Gastrocnemius medialis (tissue), 4 donors: ENCODE results near the gene ACYP2. TPM values are rescaled to one million over a fixed set of nuclear protein-coding genes. Genes with fewer than 3 reads are reported as not detected.
A peak's percentile ranks its signal among the peaks of the same experiment; 100 is the strongest.

Source experiments
- ATAC-seq, 2 donors: fragments of 150-250 bp; one replicate each; pipeline ENCODE4 v1.9.1; 2016
- DNase-seq, 2 donors: peaks; one replicate each; pipeline ENCODE4 v3.0.0-alpha.2; 2019
- H3K27ac ChIP-seq, 4 donors: fragments of 200-600 bp; sonication (generic); 1 replicate in 1 of 4; 2 replicates in 3 of 4; pipeline ENCODE4 v1.5.1; 2016 to 2018; ENCODE audit warnings: mild to moderate bottlenecking in 2 of 4, moderate library complexity in 1 of 4
- H3K27me3 ChIP-seq, 3 donors: fragments of 200-600 bp; sonication (generic) in 2 of 3; 1 replicate in 1 of 3; 2 replicates in 2 of 3; pipeline versions ENCODE4 v1.5.1 to v1.6.0; 2016 to 2019; ENCODE audit warnings: mild to moderate bottlenecking in 1 of 3, moderate library complexity in 1 of 3
- H3K36me3 ChIP-seq, 2 donors: fragments of 200-600 bp; sonication (generic) in 1 of 2; one replicate each; pipeline ENCODE4 v1.5.1; 2017 to 2018
- H3K4me1 ChIP-seq, 2 donors: fragments of 200-600 bp; sonication (generic) in 1 of 2; one replicate each; pipeline ENCODE4 v1.5.1; 2016 to 2017; ENCODE audit warnings: mild to moderate bottlenecking in 2 of 2
- H3K4me3 ChIP-seq, 4 donors: fragments of 200-600 bp; sonication (generic) in 3 of 4; 1 replicate in 1 of 4; 2 replicates in 3 of 4; pipeline ENCODE4 v1.5.1; 2016 to 2019; ENCODE audit warnings: mild to moderate bottlenecking in 2 of 4
- H3K9me3 ChIP-seq, 3 donors: fragments of 200-600 bp; sonication (generic) in 2 of 3; 1 replicate in 1 of 3; 2 replicates in 2 of 3; pipeline ENCODE4 v1.5.1; 2016 to 2019
- CTCF ChIP-seq, 5 experiments: fragments of 450-650 bp in 3 of 5; fragments of 200-600 bp in 2 of 5; sonication (generic) in 2 of 5; IDR thresholded peaks in 4 of 5; conservative IDR thresholded peaks in 1 of 5; 1 replicate in 4 of 5; 2 replicates in 1 of 5; pipeline ENCODE4 v1.5.1; 2016 to 2019; ENCODE audit warnings: antibody characterized with exemption in 5 of 5, mild to moderate bottlenecking in 3 of 5, moderate library complexity in 3 of 5
- POLR2A ChIP-seq, 2 donors: fragments of 450-650 bp; IDR thresholded peaks; one replicate each; pipeline ENCODE4 v1.6.1; 2017; ENCODE audit warnings: antibody characterized with exemption in 2 of 2, mild to moderate bottlenecking in 2 of 2, moderate library complexity in 2 of 2
- in situ Hi-C, 4 donors: fragments of 200-750 bp; cut with MboI; loops; one replicate each; pipeline versions ENCODE4 v1.15.0 to v1.8.0; 2017; ENCODE audit warnings: low sequenced_read_pairs in 4 of 4
- intact Hi-C: fragments of 100-400 bp; cut with DNase I; formaldehyde crosslinking; loops from one replicate; pipeline ENCODE4 v1.15.1; 2023; ENCODE audit warnings: low total_unique reads
- total RNA-seq, 4 donors: library from RNA; depleted of rRNA; stranded (reverse); fragments of >200 nt; gene quantifications; one replicate each; pipeline versions ENCODE4 v1.1.0 to v1.2.3, GENCODE V29; 2016

The ACYP2 gene
- total RNA-seq, 4 donors from 2014 or later: 52.9 to 121 (median 107) TPM

- Histone ChIP-seq H3K27ac (no peak overlapping the region), H3K4me3 (no peak overlapping the region), H3K9me3 (no peaks in the 10 kb centered on the region), H3K36me3 (no peaks in the 10 kb centered on the region), H3K27me3 (no peaks in the 10 kb centered on the region), H3K4me1 (no peaks in the 10 kb centered on the region)
- TF ChIP-seq CTCF (IDR thresholded peaks at IDR 0.05 in 4 of 5, conservative IDR thresholded peaks at IDR 0.05 in 1 of 5): no peak
- TF ChIP-seq POLR2A (IDR thresholded peaks at IDR 0.05): no peak
- ATAC-seq: no peak
- in situ Hi-C loops (no loop called here), intact Hi-C loops (no loop called here)
- DNase-seq: no peak
Measured at GRCh38 chr2:54081574-54081973, 33.8 kb upstream of the ACYP2 start.

DNA sequence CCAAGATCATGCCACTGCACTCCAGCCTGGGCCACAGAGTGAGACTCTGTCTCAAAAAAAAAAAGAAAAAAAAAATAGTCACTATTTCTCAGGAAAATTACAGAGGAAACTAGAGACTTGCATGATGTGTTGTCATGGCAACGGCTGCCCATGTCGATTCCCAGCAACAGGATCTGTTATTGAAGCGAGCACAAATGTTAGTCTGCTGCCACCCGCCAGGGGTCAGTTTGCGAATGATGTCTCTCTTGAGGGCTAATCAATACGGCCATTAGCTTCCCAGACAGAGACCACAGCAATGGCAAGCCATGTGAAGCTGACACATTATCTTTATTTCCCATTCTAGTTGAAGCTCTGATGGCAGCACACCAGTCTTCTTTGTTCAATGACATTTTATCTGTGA lies 32.4 kb upstream of the ACYP2 start:
- H3K27ac ChIP-seq: no peak overlapping the region
- no peaks in the 10 kb centered on the region for H3K36me3 ChIP-seq
- no peaks in the 10 kb centered on the region for H3K9me3 ChIP-seq
- no peaks in the 10 kb centered on the region for H3K4me1 ChIP-seq
- DNase-seq: no peak
- H3K27me3 ChIP-seq: no peaks in the 10 kb centered on the region
- TF ChIP-seq POLR2A (IDR thresholded peaks at IDR 0.05): no peak
- no peak for TF ChIP-seq CTCF (IDR thresholded peaks at IDR 0.05 in 4 of 5, conservative IDR thresholded peaks at IDR 0.05 in 1 of 5)
- intact Hi-C loops (no loop called here), in situ Hi-C loops (no loop called here)
- no peak for ATAC-seq
- no peak overlapping the region for H3K4me3 ChIP-seq

- H3K27me3 ChIP-seq: no peaks in the 10 kb centered on the region
- no peaks in the 10 kb centered on the region for H3K4me1 ChIP-seq
- no peak for ATAC-seq
- no peaks in the 10 kb centered on the region for H3K36me3 ChIP-seq
- in situ Hi-C loops: no loop called here
- no peaks in the 10 kb centered on the region for H3K9me3 ChIP-seq
- no peak overlapping the region for H3K4me3 ChIP-seq
- H3K27ac ChIP-seq: no peak overlapping the region
- DNase-seq: no peak
- TF ChIP-seq POLR2A (IDR thresholded peaks at IDR 0.05): no peak
- TF ChIP-seq CTCF (IDR thresholded peaks at IDR 0.05 in 4 of 5, conservative IDR thresholded peaks at IDR 0.05 in 1 of 5): no peak
- intact Hi-C loops: no loop called here
Measured at GRCh38 chr2:54083445-54083844, 32.0 kb upstream of the ACYP2 start.

GRCh38 chr2:54084600-54084999 lies 30.8 kb upstream of the ACYP2 start:
- DNase-seq (no peak), ATAC-seq (peak; percentile 48 to 63)
- no peak overlapping the region for H3K4me3 ChIP-seq
- no peaks in the 10 kb centered on the region for H3K36me3 ChIP-seq
- no peaks in the 10 kb centered on the region for H3K4me1 ChIP-seq
- no peaks in the 10 kb centered on the region for H3K27me3 ChIP-seq
- in situ Hi-C loops: no loop called here
- H3K27ac ChIP-seq: no peak overlapping the region
- intact Hi-C loops: no loop called here
- TF ChIP-seq CTCF (IDR thresholded peaks at IDR 0.05 in 4 of 5, conservative IDR thresholded peaks at IDR 0.05 in 1 of 5) (peak in 3 of 5 experiments; percentile 3 to 45 (median 36)), POLR2A (IDR thresholded peaks at IDR 0.05) (no peak)
- H3K9me3 ChIP-seq: no peaks in the 10 kb centered on the region

DNA sequence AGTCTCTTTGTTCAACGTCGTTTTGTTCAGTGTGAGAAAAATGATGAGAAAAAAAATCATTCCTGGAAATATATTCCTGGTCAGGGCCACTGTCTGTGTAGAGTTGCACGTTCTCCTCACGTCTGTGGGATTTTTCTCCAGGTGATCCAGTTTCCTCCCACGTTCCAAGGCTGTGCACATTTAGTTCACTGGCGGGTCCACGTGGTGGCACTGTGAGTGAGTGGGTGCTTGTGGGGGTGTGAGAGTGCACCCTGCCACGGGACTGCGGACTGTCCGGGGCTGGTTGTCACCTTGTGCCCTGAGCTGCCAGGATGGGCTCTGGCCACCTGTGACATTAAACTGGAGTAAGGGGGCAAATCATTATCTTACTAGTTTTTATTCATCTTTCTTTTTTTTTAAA lies 30.3 kb upstream of the ACYP2 start:
- H3K27ac ChIP-seq: no peak overlapping the region
- no peak overlapping the region for H3K4me3 ChIP-seq
- H3K27me3 ChIP-seq: no peaks in the 10 kb centered on the region
- no peak for DNase-seq
- H3K9me3 ChIP-seq: no peaks in the 10 kb centered on the region
- no peaks in the 10 kb centered on the region for H3K36me3 ChIP-seq
- in situ Hi-C loops (no loop called here), intact Hi-C loops (no loop called here)
- H3K4me1 ChIP-seq: no peaks in the 10 kb centered on the region
- TF ChIP-seq CTCF (IDR thresholded peaks at IDR 0.05 in 4 of 5, conservative IDR thresholded peaks at IDR 0.05 in 1 of 5) (no peak), POLR2A (IDR thresholded peaks at IDR 0.05) (no peak)
- no peak for ATAC-seq
